HG03108 (cell line): ENCODE results near the gene CFAP57.

Experiments
- ATAC-seq: cut with Tn5 transposase; IDR thresholded peaks from one replicate; pipeline ENCODE4 v1.9.1; 2021; ENCODE audit warnings: moderate library complexity; ENCODE audit not compliant: unreplicated experiment

The CFAP57 gene

GRCh38 chr1:43293896-43294760 lies 122.0 kb downstream of the CFAP57 start:
- ATAC-seq, result no peak

- no peak for ATAC-seq
These were observed 122.6 kb downstream of the CFAP57 start for GRCh38 chr1:43294761-43295160.

- ATAC-seq, result no peak
These were observed 124.1 kb downstream of the CFAP57 start for GRCh38 chr1:43296207-43296606.

GRCh38 chr1:43298055-43298454 lies 125.9 kb downstream of the CFAP57 start:
- ATAC-seq, result no peak

- ATAC-seq, result no peak
These were observed 127.0 kb downstream of the CFAP57 start for GRCh38 chr1:43299101-43299500.

- ATAC-seq, result no peak
These were observed 128.4 kb downstream of the CFAP57 start, which contains the start of gene TIE1 for GRCh38 chr1:43300378-43301094. TIE1 (plus strand) TSS chr1:43300982; CDS start chr1:43301072, 90 bp downstream.

GRCh38 chr1:43302201-43302600 lies 130.1 kb downstream of the CFAP57 start:
- no peak for ATAC-seq

GRCh38 chr1:43302721-43303470 lies 130.8 kb downstream of the CFAP57 start:
- ATAC-seq, result no peak

GRCh38 chr1:43303471-43304313 lies 131.6 kb downstream of the CFAP57 start:
- no peak for ATAC-seq
